NCI-H2196 treated with DMSO at 0.1 percent for 48 hours (cell line): ENCODE data around the gene SPIN3.
"Not testable (repeated sequence)": the region's sequence is repeated elsewhere in the genome, so short reads cannot be mapped to it uniquely, and the experiment has no call there.

Experiments used
- DNase-seq: peaks from one replicate; lab custom pipeline; 2025; ENCODE audit not compliant: unreplicated experiment; lab: John Stamatoyannopoulos, UW

SPIN3 gene

DNA sequence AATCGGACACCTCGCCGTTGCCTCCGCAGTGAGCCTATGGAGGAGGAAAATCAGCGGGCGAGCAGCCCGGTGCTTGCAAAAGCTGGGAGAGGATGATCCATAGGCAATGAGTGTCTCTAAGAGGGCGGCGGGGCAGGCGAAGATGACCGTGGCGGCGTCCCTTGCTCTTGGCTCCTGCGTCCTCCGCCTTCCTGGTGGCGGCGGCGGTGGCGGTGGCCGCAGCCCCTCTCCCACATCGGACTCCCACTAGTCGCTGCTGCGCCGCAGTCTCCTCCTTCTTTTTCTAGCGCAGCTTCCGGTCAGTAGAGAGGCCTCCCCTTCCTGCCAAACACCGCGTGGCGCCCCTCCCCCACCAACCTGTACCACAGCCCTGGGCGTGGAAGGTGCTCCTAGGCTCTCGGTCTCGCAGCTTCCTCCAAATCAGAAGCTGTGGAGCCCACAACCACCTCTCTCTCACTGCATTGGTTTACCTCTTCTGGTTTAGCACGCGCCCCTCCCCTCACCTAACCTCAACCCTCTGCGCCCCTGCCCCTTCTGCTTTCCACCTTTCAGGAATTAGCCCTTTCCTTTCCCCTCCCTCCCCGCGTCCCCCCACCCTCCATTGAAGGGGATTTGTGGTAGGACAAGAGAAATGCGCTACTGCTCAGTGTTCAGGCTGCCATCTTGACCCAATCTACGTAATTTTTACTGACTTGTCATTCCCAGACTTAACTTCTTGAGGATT, at the start of gene SPIN3:
TSS of gene SPIN3 (minus strand) at position 271 of the 724 bp plus-strand sequence. CDS start 594 bp downstream, outside the sequence.
- DNase-seq = peak; percentile 74

DNA sequence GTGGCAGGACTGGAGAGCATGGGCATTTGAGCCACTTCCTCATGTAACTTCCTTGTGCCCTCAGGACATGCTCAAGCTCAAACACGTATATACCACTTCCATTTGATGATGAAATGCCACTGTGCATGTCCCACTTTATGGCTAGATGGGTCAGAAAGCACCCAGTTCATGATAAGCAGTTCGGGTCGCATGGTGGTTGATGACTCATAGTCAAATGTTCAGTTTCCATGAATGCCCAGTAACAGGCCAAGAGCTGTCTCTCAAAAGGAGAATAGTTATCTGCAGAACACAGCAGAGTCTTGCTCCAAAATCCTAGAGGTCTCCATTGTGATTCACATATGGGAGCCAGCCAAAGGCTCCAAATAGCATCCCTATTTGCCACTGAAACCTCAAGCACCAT, 48.9 kb upstream of the SPIN3 start:
- DNase-seq = no peak

DNA sequence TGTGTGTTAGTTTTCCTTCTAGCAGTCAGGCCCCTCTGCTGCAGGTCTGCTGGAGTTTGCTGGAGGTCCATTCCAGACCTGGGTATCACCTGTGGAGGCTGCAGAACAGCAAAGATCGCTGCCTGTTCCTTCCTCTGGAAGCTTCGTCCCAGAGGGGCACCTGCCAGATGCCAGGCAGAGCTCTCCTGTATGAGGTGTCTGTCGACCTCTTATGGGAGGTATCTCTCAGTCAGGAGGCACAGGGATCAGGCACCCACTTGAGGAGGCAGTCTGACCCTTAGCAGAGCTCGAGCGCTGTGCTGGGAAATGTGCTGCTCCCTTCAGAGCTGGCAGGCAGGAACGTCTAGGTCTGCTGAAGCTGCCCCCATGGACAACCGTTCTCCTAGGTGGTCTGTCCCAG, 41.9 kb upstream of the SPIN3 start:
- not testable (repeated sequence) for DNase-seq

- no peak for DNase-seq
Measured at GRCh38 chrX:56994375-56995270, 718 bp downstream of the SPIN3 start.

DNA sequence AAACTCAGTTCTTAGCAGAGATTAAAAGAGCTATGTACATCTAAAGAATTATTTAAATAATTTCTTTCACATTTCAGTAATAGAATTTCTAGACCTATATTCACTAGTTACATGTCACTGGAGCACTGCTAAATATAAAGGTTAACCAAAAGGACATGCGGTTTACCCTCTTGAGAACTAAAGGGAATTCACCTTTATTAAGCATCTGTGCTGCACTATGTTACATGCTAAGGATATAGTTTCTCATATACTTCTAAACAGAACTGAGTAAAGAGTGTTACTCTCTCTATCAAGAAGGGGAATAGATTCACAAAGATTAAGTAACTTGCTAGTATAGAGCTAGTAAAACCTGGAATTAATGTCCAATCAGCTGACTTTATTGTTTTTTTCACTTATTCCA, 7.6 kb downstream of the SPIN3 start:
- DNase-seq = no peak

- no peak for DNase-seq
Measured at GRCh38 chrX:56986138-56986537, 9.2 kb downstream of the SPIN3 start.

DNA sequence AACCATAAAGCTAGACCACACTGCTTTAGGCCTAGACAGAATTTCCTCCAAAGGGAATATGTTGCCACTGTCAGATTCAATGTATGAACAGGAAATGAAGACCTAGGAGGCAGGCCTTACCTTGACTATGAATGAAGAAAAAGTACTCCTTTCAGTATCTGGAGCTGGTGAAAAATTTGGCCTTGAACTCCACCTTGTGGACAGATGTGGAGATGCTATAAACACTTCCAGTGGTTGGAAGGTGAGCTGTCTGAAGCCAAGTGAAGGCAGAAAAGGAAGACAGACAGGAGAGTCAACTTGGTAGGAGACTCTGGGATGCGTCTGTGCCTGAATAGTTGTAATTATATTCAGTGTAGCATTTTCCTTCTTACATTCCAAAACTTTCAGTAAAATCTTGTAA, 17.2 kb downstream of the SPIN3 start:
- DNase-seq = peak; percentile 4

DNA sequence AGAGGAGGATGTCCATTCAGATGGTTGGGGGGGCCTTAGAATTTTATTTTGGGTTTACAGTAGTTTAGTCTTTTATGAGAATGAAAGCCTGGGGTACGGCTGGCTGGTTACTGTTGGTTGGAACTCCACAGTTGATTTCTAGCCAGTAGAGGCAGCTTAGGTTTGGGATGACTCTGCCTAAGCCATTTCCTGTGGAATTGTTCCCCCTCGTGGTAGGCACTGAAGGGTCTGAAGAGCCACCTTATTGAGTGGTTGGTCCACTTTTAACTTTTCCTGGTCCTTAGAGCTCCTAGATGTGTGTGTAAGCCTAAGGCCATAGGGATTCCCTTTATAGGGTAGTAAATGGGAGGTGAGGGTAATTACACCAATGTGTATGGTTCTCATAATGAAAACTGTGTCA, 19.7 kb downstream of the SPIN3 start:
- DNase-seq = no peak

DNA sequence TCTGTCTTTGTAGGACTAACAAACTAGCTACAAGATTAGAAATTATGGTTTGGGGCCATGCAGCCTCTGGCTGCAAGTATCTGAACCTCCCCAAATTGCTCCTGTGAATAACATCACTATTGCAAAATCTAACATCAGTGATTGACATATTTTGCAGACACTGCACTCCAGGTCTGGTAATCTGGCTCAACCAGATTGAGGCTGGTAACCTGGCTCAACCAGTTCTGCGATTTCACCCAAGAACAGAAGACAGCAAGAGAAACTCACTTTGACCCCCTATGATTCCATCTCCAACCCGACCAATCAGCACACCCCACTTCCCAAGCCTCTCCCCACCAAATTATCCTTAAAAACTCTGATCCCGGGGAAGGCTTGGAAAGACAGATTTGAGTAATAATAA, 20.9 kb downstream of the SPIN3 start:
- DNase-seq = no peak

- no peak for DNase-seq
Measured at GRCh38 chrX:56969559-56969958, 25.8 kb downstream of the SPIN3 start.

DNA sequence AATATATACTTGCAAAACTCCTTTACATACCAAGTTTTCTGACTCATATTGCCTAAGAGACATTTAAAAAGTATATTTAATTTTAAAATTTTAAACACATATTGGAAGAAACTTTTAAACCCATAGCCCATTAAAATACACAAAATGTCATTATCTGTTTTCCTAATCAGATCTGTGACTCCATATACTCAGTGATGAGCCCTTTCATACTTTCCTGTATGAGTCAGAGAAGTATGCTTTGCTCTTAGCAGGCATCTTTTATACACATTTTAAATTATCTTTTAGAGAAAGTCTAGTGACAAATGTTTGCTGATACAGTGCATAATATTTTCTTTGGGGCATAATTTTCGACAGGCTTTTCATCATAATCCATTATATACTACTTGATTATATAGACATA, 26.4 kb downstream of the SPIN3 start:
- DNase-seq = no peak

GRCh38 chrX:56963377-56963776, 32.0 kb downstream of the SPIN3 start:
- no peak for DNase-seq

- DNase-seq = no peak
Measured at GRCh38 chrX:56947699-56948098, 47.6 kb downstream of the SPIN3 start.

GRCh38 chrX:56946201-56946600, 49.1 kb downstream of the SPIN3 start:
- DNase-seq = peak; percentile 22

DNA sequence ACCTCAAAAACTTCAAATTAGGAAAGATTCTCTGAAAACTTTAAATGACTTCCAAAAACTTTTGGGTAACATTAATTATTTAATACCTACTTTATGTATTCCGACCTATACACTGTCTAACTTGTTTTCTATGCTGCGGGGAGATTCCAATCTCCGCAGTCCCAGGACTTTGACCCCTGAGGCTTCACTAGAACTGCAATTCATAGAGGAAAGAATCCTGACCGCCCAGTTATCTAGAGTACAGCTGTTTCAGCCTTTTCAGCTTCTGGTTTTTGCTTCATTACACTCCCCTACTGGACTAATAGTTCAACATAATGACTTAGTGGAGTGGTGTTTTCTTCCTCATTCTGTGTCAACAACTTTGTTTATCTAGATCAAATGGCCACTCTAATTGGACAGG, 50.1 kb downstream of the SPIN3 start:
- DNase-seq = not testable (repeated sequence)

GRCh38 chrX:56943264-56943663, 52.1 kb downstream of the SPIN3 start:
- DNase-seq = no peak
